ENCODE data around the gene C1orf21.

Gene C1orf21

GRCh38 chr1:184533915-184534314 lies 147.1 kb downstream of the C1orf21 start:
- H3K79me2 ChIP-seq (ENCODE audit: control insufficient read depth, insufficient read depth, low read length, poor library complexity), result peaks cover 2% of the 10 kb centered on the region
- no peak overlapping the region for H3K18ac ChIP-seq (ENCODE audit: low read length)
- no CpG with 5 or more reads among the region's 4 CpGs for WGBS (ENCODE audit: extremely low coverage, insufficient coverage, insufficient read length)

DNA sequence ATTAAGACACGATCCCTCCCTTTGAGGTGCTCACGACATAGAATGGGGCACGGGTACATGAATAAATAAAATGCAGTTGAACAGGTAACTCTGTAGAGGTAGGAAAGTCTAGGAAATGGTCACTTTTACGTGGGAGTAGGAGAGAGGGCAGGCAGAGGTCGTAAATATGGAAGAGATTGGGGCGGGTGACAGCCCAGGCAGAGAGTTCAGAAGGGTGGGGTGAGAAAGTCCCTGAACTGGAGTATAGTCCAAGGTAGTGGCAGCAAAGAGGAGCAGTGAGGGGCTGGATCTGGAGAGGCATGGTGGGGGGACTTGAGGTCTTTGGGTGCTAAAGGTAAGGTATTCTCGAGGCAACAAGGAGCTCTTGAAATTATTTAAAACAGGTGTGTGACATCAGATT lies 147.9 kb downstream of the C1orf21 start:
- no CpG with 5 or more reads among the region's 7 CpGs for WGBS (ENCODE audit: extremely low coverage, insufficient coverage, insufficient read length)
- Histone ChIP-seq H3K4ac (ENCODE audit: low read depth, low read length) (no peak overlapping the region), H4K91ac (ENCODE audit: low read depth, low read length) (no peak overlapping the region), H3K27me3 (ENCODE audit: insufficient read depth, low read length) (no peaks in the 10 kb centered on the region), H3K4me1 (ENCODE audit: control insufficient read depth in 1 of 2, insufficient read depth in 2 of 2, low read length in 2 of 2) (peaks cover 0 to 4% of the 10 kb centered on the region in 2 experiments), H2AFZ (ENCODE audit: insufficient read depth, low read length, poor library complexity) (no peak overlapping the region), H2BK120ac (ENCODE audit: insufficient read depth, low read length, poor library complexity) (no peak overlapping the region), H3K4me2 (ENCODE audit: low read length) (no peak overlapping the region), H2AK5ac (ENCODE audit: low read length) (no peak overlapping the region), H3K18ac (ENCODE audit: low read length) (no peak overlapping the region), H3K36me3 (ENCODE audit: control insufficient read depth in 1 of 2, insufficient read depth in 2 of 2, low read length in 2 of 2) (no peaks in the 10 kb centered on the region), H4K12ac (ENCODE audit: low read depth, low read length) (no peak overlapping the region), H4K8ac (ENCODE audit: low read depth, low read length) (no peak overlapping the region), H3K9ac (ENCODE audit: low read length) (no peak overlapping the region), H3K23ac (ENCODE audit: low read length) (no peak overlapping the region), H3K79me2 (ENCODE audit: control insufficient read depth, insufficient read depth, low read length, poor library complexity) (peaks cover 2% of the 10 kb centered on the region), H3K27ac (ENCODE audit: low read depth, low read length) (no peak overlapping the region), H2BK12ac (ENCODE audit: low read length) (no peak overlapping the region), H3K4me3 (ENCODE audit: low read depth, low read length) (no peak overlapping the region), H3K14ac (ENCODE audit: low read length) (no peak overlapping the region), H2BK5ac (ENCODE audit: low read depth, low read length, poor library complexity) (no peak overlapping the region), H3K79me1 (ENCODE audit: low read length) (no peaks in the 10 kb centered on the region), H3K9me3 (ENCODE audit: insufficient read depth, low read depth, low read length) (no peaks in the 10 kb centered on the region)
- DNase-seq, result no peak

More at GRCh38 chr1:184533915-184534314, 147.1 kb downstream of the C1orf21 start:
- no peaks in the 10 kb centered on the region for H3K79me1 ChIP-seq (ENCODE audit: low read length)
- H3K4me1 ChIP-seq (ENCODE audit: control insufficient read depth in 1 of 2, insufficient read depth in 2 of 2, low read length in 2 of 2), result peaks cover 0 to 4% of the 10 kb centered on the region in 2 experiments
- H2AFZ ChIP-seq (ENCODE audit: insufficient read depth, low read length, poor library complexity), result no peak overlapping the region
- no peak overlapping the region for H3K4ac ChIP-seq (ENCODE audit: low read depth, low read length)
- H2BK5ac ChIP-seq (ENCODE audit: low read depth, low read length, poor library complexity), result no peak overlapping the region
- H2BK12ac ChIP-seq (ENCODE audit: low read length), result no peak overlapping the region
- DNase-seq, result no peak
- no peaks in the 10 kb centered on the region for H3K27me3 ChIP-seq (ENCODE audit: insufficient read depth, low read length)
- H4K12ac ChIP-seq (ENCODE audit: low read depth, low read length), result no peak overlapping the region
- no peaks in the 10 kb centered on the region for H3K36me3 ChIP-seq (ENCODE audit: control insufficient read depth in 1 of 2, insufficient read depth in 2 of 2, low read length in 2 of 2)
- no peak overlapping the region for H3K23ac ChIP-seq (ENCODE audit: low read length)
- H3K9me3 ChIP-seq (ENCODE audit: insufficient read depth, low read depth, low read length), result no peaks in the 10 kb centered on the region
- H2BK120ac ChIP-seq (ENCODE audit: insufficient read depth, low read length, poor library complexity), result no peak overlapping the region
- H4K8ac ChIP-seq (ENCODE audit: low read depth, low read length), result no peak overlapping the region
- H3K9ac ChIP-seq (ENCODE audit: low read length), result no peak overlapping the region
- H3K14ac ChIP-seq (ENCODE audit: low read length), result no peak overlapping the region
- no peak overlapping the region for H3K4me2 ChIP-seq (ENCODE audit: low read length)
- H3K4me3 ChIP-seq (ENCODE audit: low read depth, low read length), result no peak overlapping the region
- no peak overlapping the region for H3K27ac ChIP-seq (ENCODE audit: low read depth, low read length)
- no peak overlapping the region for H2AK5ac ChIP-seq (ENCODE audit: low read length)
- no peak overlapping the region for H4K91ac ChIP-seq (ENCODE audit: low read depth, low read length)

DNA sequence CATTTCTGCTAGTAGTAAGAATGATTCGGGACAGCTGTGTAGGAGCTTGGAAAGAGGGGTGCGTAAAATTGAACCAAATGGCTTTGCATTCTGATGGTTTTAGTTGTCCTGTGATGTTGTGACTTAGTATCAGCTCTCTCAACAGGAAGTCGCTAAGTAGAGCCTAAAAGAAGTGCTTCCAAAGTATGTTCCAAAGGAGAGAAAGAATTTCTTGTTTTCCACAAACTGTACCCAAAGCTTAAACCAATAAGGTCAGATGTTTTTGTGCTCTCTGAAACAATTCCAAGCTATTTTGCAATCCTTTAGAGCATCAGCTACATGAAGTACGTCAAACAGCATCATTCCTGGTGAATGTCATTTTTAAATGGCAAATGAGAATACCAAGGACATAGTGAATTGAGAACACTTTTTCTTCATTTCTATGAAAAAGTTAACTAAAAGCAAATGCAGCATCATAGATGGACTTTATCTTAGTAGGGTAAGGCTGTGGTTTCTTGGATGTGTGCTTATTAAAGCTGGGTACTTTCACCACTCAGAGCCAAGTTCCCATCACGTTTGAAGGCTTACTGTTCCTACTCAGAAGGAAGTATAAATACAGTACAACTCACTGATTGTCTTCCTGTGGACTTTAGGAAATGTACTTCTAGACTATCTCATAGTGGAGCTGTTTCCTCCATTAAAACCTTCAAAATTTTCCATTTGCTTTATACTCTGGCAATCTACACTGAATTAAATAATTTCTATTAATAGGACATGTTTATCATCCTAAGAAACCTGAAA lies 148.6 kb downstream of the C1orf21 start:
- Histone ChIP-seq H3K4ac (ENCODE audit: low read depth, low read length) (no peak overlapping the region), H3K79me1 (ENCODE audit: low read length) (no peaks in the 10 kb centered on the region), H3K4me1 (ENCODE audit: control insufficient read depth in 1 of 2, insufficient read depth in 2 of 2, low read length in 2 of 2) (peaks cover 0 to 6% of the 10 kb centered on the region in 2 experiments), H2BK5ac (ENCODE audit: low read depth, low read length, poor library complexity) (no peak overlapping the region), H3K9me3 (ENCODE audit: insufficient read depth, low read depth, low read length) (no peaks in the 10 kb centered on the region), H3K4me3 (ENCODE audit: low read depth, low read length) (no peak overlapping the region), H4K12ac (ENCODE audit: low read depth, low read length) (no peak overlapping the region), H4K8ac (ENCODE audit: low read depth, low read length) (no peak overlapping the region), H3K36me3 (ENCODE audit: control insufficient read depth in 1 of 2, insufficient read depth in 2 of 2, low read length in 2 of 2) (no peaks in the 10 kb centered on the region), H2AK5ac (ENCODE audit: low read length) (no peak overlapping the region), H2AFZ (ENCODE audit: insufficient read depth, low read length, poor library complexity) (no peak overlapping the region), H3K18ac (ENCODE audit: low read length) (no peak overlapping the region), H3K27me3 (ENCODE audit: insufficient read depth, low read length) (no peaks in the 10 kb centered on the region), H3K4me2 (ENCODE audit: low read length) (no peak overlapping the region), H3K27ac (ENCODE audit: low read depth, low read length) (no peak overlapping the region), H3K79me2 (ENCODE audit: control insufficient read depth, insufficient read depth, low read length, poor library complexity) (peaks cover 2% of the 10 kb centered on the region), H2BK12ac (ENCODE audit: low read length) (no peak overlapping the region), H2BK120ac (ENCODE audit: insufficient read depth, low read length, poor library complexity) (no peak overlapping the region), H4K91ac (ENCODE audit: low read depth, low read length) (no peak overlapping the region), H3K23ac (ENCODE audit: low read length) (no peak overlapping the region), H3K14ac (ENCODE audit: low read length) (no peak overlapping the region), H3K9ac (ENCODE audit: low read length) (no peak overlapping the region)
- no CpG with 5 or more reads among the region's 5 CpGs for WGBS (ENCODE audit: extremely low coverage, insufficient coverage, insufficient read length)
- DNase-seq, result no peak

- H3K4me3 ChIP-seq (ENCODE audit: low read depth, low read length), result no peak overlapping the region
- no peak overlapping the region for H4K12ac ChIP-seq (ENCODE audit: low read depth, low read length)
- H2AK5ac ChIP-seq (ENCODE audit: low read length), result no peak overlapping the region
- H3K27ac ChIP-seq (ENCODE audit: low read depth, low read length), result no peak overlapping the region
- no peak overlapping the region for H3K23ac ChIP-seq (ENCODE audit: low read length)
- no peak overlapping the region for H2BK120ac ChIP-seq (ENCODE audit: insufficient read depth, low read length, poor library complexity)
- H3K27me3 ChIP-seq (ENCODE audit: insufficient read depth, low read length), result no peaks in the 10 kb centered on the region
- no peak overlapping the region for H3K14ac ChIP-seq (ENCODE audit: low read length)
- H3K4me2 ChIP-seq (ENCODE audit: low read length), result no peak overlapping the region
- no peaks in the 10 kb centered on the region for H3K36me3 ChIP-seq (ENCODE audit: control insufficient read depth in 1 of 2, insufficient read depth in 2 of 2, low read length in 2 of 2)
- H4K8ac ChIP-seq (ENCODE audit: low read depth, low read length), result no peak overlapping the region
- peaks cover 0 to 6% of the 10 kb centered on the region in 2 experiments for H3K4me1 ChIP-seq (ENCODE audit: control insufficient read depth in 1 of 2, insufficient read depth in 2 of 2, low read length in 2 of 2)
- H3K79me1 ChIP-seq (ENCODE audit: low read length), result no peaks in the 10 kb centered on the region
- no peak overlapping the region for H4K91ac ChIP-seq (ENCODE audit: low read depth, low read length)
- no peak overlapping the region for H3K4ac ChIP-seq (ENCODE audit: low read depth, low read length)
- no peak overlapping the region for H2BK12ac ChIP-seq (ENCODE audit: low read length)
- H3K18ac ChIP-seq (ENCODE audit: low read length), result peak overlapping the region; percentile 56
- H3K79me2 ChIP-seq (ENCODE audit: control insufficient read depth, insufficient read depth, low read length, poor library complexity), result peaks cover 2% of the 10 kb centered on the region
- no peak overlapping the region for H2AFZ ChIP-seq (ENCODE audit: insufficient read depth, low read length, poor library complexity)
- DNase-seq, result no peak
- H3K9me3 ChIP-seq (ENCODE audit: insufficient read depth, low read depth, low read length), result no peaks in the 10 kb centered on the region
- H3K9ac ChIP-seq (ENCODE audit: low read length), result no peak overlapping the region
- WGBS (ENCODE audit: extremely low coverage, insufficient coverage, insufficient read length), result no CpG with 5 or more reads among the region's 8 CpGs
- no peak overlapping the region for H2BK5ac ChIP-seq (ENCODE audit: low read depth, low read length, poor library complexity)
Observed at GRCh38 chr1:184536246-184536985, 149.6 kb downstream of the C1orf21 start.

Data from trophoblast cell (in vitro differentiated cells and primary cell).